Measurements from ENCODE around the gene TMEM208. TPM values are rescaled to one million over a fixed set of nuclear protein-coding genes. Genes with fewer than 3 reads are reported as not detected.

The TMEM208 gene
- polyA plus RNA-seq, 3 donors, result 40.1 to 49.4 (median 45.5) TPM

GRCh38 chr16:67190041-67190440, 36.9 kb upstream of the TMEM208 start, which contains the start of gene EXOC3L1:
Gene EXOC3L1, minus strand, starts transcription at chr16:67190136. Its CDS starts 460 bp downstream, at chr16:67189676.
- DNase-seq, result no peak

- no peak for DNase-seq
Measured at GRCh38 chr16:67190448-67191399, 36.2 kb upstream of the TMEM208 start.

GRCh38 chr16:67191411-67191994, 35.4 kb upstream of the TMEM208 start:
- no peak for DNase-seq

GRCh38 chr16:67191995-67192681, 34.8 kb upstream of the TMEM208 start, which contains the start of gene E2F4:
Gene E2F4, plus strand, starts transcription at chr16:67192155. Its CDS starts 73 bp downstream, at chr16:67192228.
- DNase-seq, result peak; percentile 91

- no peak for DNase-seq
Measured at GRCh38 chr16:67192781-67193361, 34.1 kb upstream of the TMEM208 start.

GRCh38 chr16:67193536-67193935, 33.4 kb upstream of the TMEM208 start:
- DNase-seq, result no peak

- no peak for DNase-seq
Measured at GRCh38 chr16:67194260-67194659, 32.7 kb upstream of the TMEM208 start.

GRCh38 chr16:67195676-67196075, 31.3 kb upstream of the TMEM208 start:
- no peak for DNase-seq

GRCh38 chr16:67196881-67197280, 30.0 kb upstream of the TMEM208 start:
- DNase-seq, result no peak

GRCh38 chr16:67197704-67198103, 29.2 kb upstream of the TMEM208 start:
- DNase-seq, result no peak

GRCh38 chr16:67198238-67198734, 28.6 kb upstream of the TMEM208 start:
- no peak for DNase-seq

- no peak for DNase-seq
Measured at GRCh38 chr16:67199011-67199807, 27.7 kb upstream of the TMEM208 start, which contains the start of gene ELMO3. Gene ELMO3, plus strand, starts transcription at chr16:67199131. Its CDS starts 196 bp downstream, at chr16:67199327.

GRCh38 chr16:67199808-67200198, 27.1 kb upstream of the TMEM208 start:
- DNase-seq, result no peak

GRCh38 chr16:67200491-67200890, 26.4 kb upstream of the TMEM208 start:
- DNase-seq, result no peak

- no peak for DNase-seq
Measured at GRCh38 chr16:67201411-67202345, 25.3 kb upstream of the TMEM208 start.

- DNase-seq, result no peak
Measured at GRCh38 chr16:67202426-67202825, 24.5 kb upstream of the TMEM208 start.

- no peak for DNase-seq
Measured at GRCh38 chr16:67202956-67203493, 23.9 kb upstream of the TMEM208 start.

GRCh38 chr16:67204076-67204475, 22.9 kb upstream of the TMEM208 start:
- no peak for DNase-seq

- DNase-seq, result no peak
Measured at GRCh38 chr16:67206129-67206837, 20.6 kb upstream of the TMEM208 start.

All from renal pelvis (tissue), 4 donors.